ENCODE data around the gene PRICKLE3.
"Not testable (repeated sequence)": the region's sequence is repeated elsewhere in the genome, so short reads cannot be mapped to it uniquely, and the experiment has no call there.

The PRICKLE3 gene

DNA sequence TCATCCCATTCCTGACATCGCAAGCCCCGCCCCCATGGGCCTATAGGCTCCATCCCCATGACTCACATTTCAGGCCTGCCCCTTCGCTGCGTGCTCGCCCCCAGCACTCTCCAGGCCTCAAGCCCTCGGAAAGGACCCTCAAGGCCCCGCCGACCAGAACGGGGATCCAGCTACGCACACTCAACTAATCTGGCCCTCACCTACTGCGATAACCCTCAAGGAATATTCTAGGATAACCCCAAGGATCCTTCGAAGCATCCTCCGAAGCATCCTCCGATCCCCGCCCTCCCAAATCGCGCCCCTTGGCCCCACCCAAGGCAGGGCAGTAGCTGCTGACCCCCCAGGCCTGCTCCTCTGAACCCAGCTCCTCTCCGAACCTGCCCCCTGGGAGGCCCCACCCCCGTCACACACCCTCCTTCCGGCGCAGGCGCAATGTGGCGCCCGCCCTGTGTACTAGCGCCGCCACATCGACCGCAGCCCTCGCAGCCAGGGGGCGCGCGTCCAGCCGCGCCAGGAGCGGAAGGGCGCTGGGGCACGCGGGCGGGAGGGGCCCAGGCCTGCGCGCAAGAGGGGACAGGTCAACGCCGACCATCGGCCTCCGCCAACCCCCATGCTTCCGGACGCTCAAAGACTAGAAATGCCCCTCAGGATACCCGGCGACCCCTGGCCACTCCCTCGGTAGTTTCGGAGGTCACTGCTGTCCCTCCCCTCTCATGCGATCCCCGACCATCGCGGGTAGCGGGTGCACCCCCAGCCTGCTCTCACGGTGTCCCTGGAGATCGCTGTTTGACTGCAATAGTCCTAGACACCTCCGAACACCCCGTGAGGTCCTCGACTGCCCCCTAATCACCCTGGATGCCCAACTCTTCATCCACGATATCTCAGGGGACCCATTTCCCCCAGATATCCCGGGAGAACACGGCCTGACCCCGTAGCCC, 30.0 kb downstream of the PRICKLE3 start:
- peak; percentile 80 for DNase-seq

GRCh38 chrX:49155243-49155899, 30.8 kb downstream of the PRICKLE3 start:
- no peak for DNase-seq

- DNase-seq, result no peak
These were observed 32.7 kb downstream of the PRICKLE3 start for GRCh38 chrX:49153467-49153866.

GRCh38 chrX:49149291-49149690, 36.9 kb downstream of the PRICKLE3 start:
- DNase-seq, result not testable (repeated sequence)

GRCh38 chrX:49148390-49149100, 37.6 kb downstream of the PRICKLE3 start:
- DNase-seq, result not testable (repeated sequence)

DNA sequence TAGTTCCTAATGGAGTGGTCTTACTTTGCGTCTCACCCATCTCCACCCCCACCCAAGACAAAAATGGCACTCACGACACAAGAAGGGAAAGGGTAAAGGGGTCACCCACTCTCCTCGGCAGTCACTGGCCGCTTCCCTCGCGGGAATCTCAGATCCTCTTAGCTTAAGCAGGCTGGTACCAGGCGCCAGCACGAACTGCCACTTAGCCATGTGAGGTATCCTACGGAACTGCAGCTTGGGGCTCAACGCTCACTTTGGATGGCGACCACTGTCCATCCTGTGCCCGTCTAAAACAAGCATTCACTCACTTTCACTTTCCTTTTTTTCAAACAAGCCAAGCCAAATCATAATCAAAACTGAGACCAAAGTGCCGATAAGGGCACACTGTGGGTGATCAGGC, 38.2 kb downstream of the PRICKLE3 start:
- no peak for DNase-seq

DNA sequence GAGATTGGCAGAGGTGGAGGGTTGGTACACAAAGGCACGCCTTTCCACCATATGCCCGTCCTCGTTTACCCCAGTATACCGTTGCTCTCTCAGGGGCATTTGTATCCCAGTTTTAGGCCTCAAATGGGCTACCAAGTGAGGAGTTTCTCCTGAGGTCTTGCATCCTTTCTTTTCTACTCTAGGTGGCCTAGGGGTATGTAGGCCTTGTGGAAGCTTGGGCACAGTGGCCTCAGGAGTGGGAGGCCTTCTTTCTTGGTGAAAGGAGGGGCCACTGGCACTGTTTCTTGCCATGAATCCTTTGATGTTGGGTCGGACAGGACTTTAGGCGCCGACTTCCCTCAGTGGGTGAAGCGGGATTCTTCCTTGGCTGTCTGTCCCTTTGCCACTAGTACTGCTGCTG, 38.9 kb downstream of the PRICKLE3 start:
- DNase-seq, result no peak

GRCh38 chrX:49143154-49143553, 43.0 kb downstream of the PRICKLE3 start:
- DNase-seq, result not testable (repeated sequence)

DNA sequence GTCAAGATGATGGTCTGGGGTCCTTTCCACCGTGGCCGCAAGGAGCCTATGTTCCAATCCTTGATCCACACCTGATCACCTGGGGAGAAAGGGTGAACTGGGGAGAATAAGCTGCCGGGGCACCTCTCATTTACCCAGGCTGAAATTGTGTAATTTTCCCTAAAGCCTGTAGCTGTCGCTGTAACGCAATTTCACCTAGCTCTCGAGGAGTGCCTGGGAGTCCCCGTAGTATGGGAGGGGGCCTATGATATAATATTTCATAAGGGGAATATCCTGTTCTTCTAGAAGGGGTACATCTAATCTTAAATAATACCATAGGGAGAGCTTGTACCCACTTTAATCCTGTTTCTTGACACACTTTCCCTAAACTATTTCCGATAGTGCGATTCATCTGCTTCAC, 43.9 kb downstream of the PRICKLE3 start:
- DNase-seq, result not testable (repeated sequence)

GRCh38 chrX:49139713-49140112, 46.5 kb downstream of the PRICKLE3 start:
- no peak for DNase-seq

- DNase-seq, result no peak
These were observed 48.7 kb downstream of the PRICKLE3 start for GRCh38 chrX:49137492-49137891.

DNA sequence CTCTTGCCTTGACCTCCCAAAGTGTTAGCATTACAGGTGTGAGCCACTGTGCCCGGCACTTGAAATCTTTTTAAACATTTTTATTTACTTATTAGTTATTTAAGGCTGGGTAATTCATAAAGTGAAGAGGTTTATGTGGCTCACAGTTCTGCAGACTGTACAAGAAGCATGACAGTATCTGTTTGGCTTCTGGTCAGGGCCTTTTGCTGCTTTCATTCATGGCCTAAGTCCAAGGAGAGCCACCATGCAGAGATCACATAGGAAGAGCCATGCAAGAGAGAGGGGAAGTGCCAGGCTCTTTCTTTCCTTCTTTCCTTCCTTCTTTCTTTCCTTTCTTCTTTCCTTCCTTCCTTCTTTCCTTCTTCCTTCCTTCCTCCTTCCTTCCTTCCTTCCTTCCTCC, 52.4 kb downstream of the PRICKLE3 start:
- DNase-seq, result no peak

GRCh38 chrX:49132275-49132674, 53.9 kb downstream of the PRICKLE3 start:
- not testable (repeated sequence) for DNase-seq

- no peak for DNase-seq
These were observed 56.7 kb downstream of the PRICKLE3 start for GRCh38 chrX:49129427-49129826.

GRCh38 chrX:49127742-49128258, 58.4 kb downstream of the PRICKLE3 start:
- not testable (repeated sequence) for DNase-seq
